K562 (cell line): ENCODE measurements around the gene ZMYND8. TPM values are rescaled to one million over a fixed set of nuclear protein-coding genes. Genes with fewer than 3 reads are reported as not detected.
A peak's percentile ranks its signal among the peaks of the same experiment; 100 is the strongest.

Source experiments
- ATAC-seq: fragments of 200-7000 bp; cut with Tn5 transposase; 3 replicates; pipeline ENCODE4 v1.9.1; 2020; ENCODE audit warnings: moderate library complexity
- BruUV-seq: library from RNA; stranded (reverse); fragments of 400-500 nt; replicated peaks from 2 replicates; lab custom pipeline; 2021; lab: Mats Ljungman, UMichigan
- CTCF ChIA-PET: fragments of 300-600 bp; formaldehyde crosslinking; extraction: SDS; loops from one replicate; lab custom pipeline; 2021; ENCODE audit warnings: low intra/inter-chr PET ratio; lab: Yijun Ruan, JAX
- POLR2A ChIA-PET: fragments of 300-600, 350-650 bp; sonication (Branson Sonifier 250); formaldehyde crosslinking; extraction: SDS; loops from one replicate; lab custom pipeline; 2021; ENCODE audit warnings: antibody characterized with exemption, inconsistent platforms; lab: Yijun Ruan, JAX
- DNase-seq, 4 experiments: peaks; one replicate each; pipeline versions ENCODE4 v3.0.0 to v3.0.0-alpha.2; 2011 to 2018; ENCODE audit warnings: low spot score in 3 of 4, mixed read lengths in 3 of 4; ENCODE audit errors: extremely low read depth in 1 of 4
- FAIRE-seq: peaks from 2 replicates; lab custom pipeline; 2011; peaks lifted over from hg19 to GRCh38; lab: Jason Lieb, UNC
- H2AFZ ChIP-seq: 2 replicates; pipeline ENCODE4 v1.6.0; 2011; ENCODE audit warnings: low read depth, low read length, control low read depth, inconsistent platforms
- H3K27ac ChIP-seq: fragments of 200-600 bp; 3 replicates; pipeline ENCODE4 v1.8.0; 2011; ENCODE audit warnings: low read depth, mild to moderate bottlenecking, control low read depth, inconsistent platforms, low read length, moderate library complexity, mixed read lengths; ENCODE audit errors: extremely low read depth
- H3K27me3 ChIP-seq, 2 experiments: fragments of 300-600 bp in 1 of 2; 2 replicates in 1 of 2; 3 replicates in 1 of 2; pipeline versions ENCODE4 v1.6.0 to v1.8.0; 2011; ENCODE audit warnings: inconsistent platforms in 2 of 2, low read length in 2 of 2, mild to moderate bottlenecking in 1 of 2, mixed read lengths in 1 of 2, moderate library complexity in 1 of 2; ENCODE audit not compliant: control insufficient read depth in 2 of 2, insufficient read depth in 2 of 2
- H3K36me3 ChIP-seq: fragments of 300-600 bp; 3 replicates; pipeline ENCODE4 v1.8.0; 2011; ENCODE audit warnings: mild to moderate bottlenecking, low read length, inconsistent platforms; ENCODE audit not compliant: control insufficient read depth, insufficient read depth
- H3K4me1 ChIP-seq, 2 experiments: fragments of 200-600 bp in 1 of 2; replicated peaks in 1 of 2; 2 replicates in 1 of 2; 3 replicates in 1 of 2; pipeline versions ENCODE4 v1.5.1 to v1.8.0; 2011; ENCODE audit warnings: inconsistent platforms in 2 of 2, low read length in 2 of 2, mild to moderate bottlenecking in 1 of 2, mixed read lengths in 1 of 2, moderate library complexity in 1 of 2; ENCODE audit not compliant: control insufficient read depth in 2 of 2, insufficient read depth in 2 of 2
- H3K4me2 ChIP-seq: 2 replicates; pipeline ENCODE4 v1.6.1; 2011; ENCODE audit warnings: low read length, control low read depth, inconsistent platforms, mixed read lengths; ENCODE audit not compliant: insufficient read depth
- H3K4me3 ChIP-seq: fragments of 200-600 bp; sonication (generic), shearing (Covaris generic); 2 replicates; pipeline ENCODE4 v1.5.1; 2016; ENCODE audit warnings: control low read depth, inconsistent platforms
- H3K79me2 ChIP-seq: fragments of 200-600 bp; 3 replicates; pipeline ENCODE4 v1.8.0; 2011; ENCODE audit warnings: low read length, inconsistent platforms; ENCODE audit not compliant: control insufficient read depth, insufficient read depth
- H3K9ac ChIP-seq, 2 experiments: 2 replicates each; pipeline versions ENCODE4 v1.6.0 to v1.6.1; 2011; ENCODE audit warnings: low read depth in 2 of 2, low read length in 2 of 2, control low read depth in 1 of 2, inconsistent platforms in 1 of 2, mild to moderate bottlenecking in 1 of 2, mixed read lengths in 1 of 2; ENCODE audit not compliant: insufficient read depth in 1 of 2
- H3K9me1 ChIP-seq: one replicate; pipeline ENCODE4 v1.6.0; 2011; ENCODE audit warnings: inconsistent platforms, mild to moderate bottlenecking, low read length, moderate library complexity; ENCODE audit not compliant: control insufficient read depth, insufficient read depth
- H3K9me3 ChIP-seq: replicated peaks from 2 replicates; pipeline ENCODE4 v1.5.1; 2011; ENCODE audit warnings: low read depth, low read length, inconsistent platforms; ENCODE audit not compliant: control insufficient read depth, insufficient read depth
- H4K20me1 ChIP-seq: replicated peaks from 2 replicates; pipeline ENCODE4 v1.6.1; 2011; ENCODE audit warnings: low read length, inconsistent platforms, mixed read lengths; ENCODE audit not compliant: control insufficient read depth, insufficient read depth
- BDP1 ChIP-seq: IDR thresholded peaks from 3 replicates; pipeline ENCODE4 v1.6.1; 2011; ENCODE audit not compliant: insufficient read length, insufficient read depth
- CREM ChIP-seq: IDR thresholded peaks from 2 replicates; pipeline ENCODE4 v1.6.1; 2014; ENCODE audit warnings: antibody characterized with exemption, low read depth
- EWSR1 ChIP-seq: fragments of 450-650 bp; IDR thresholded peaks from 2 replicates; pipeline ENCODE4 v1.6.1; 2018; ENCODE audit warnings: borderline replicate concordance, mild to moderate bottlenecking, low read depth, moderate library complexity; ENCODE audit not compliant: partially characterized antibody
- NELFE ChIP-seq: IDR thresholded peaks from 2 replicates; pipeline ENCODE4 v1.6.1; 2011; ENCODE audit warnings: mild to moderate bottlenecking; ENCODE audit not compliant: insufficient read depth, insufficient read length
- NONO ChIP-seq, 2 experiments: fragments of 200-400 bp in 1 of 2; fragments of 450-650 bp in 1 of 2; formaldehyde crosslinking in 1 of 2; IDR thresholded peaks; 2 replicates each; pipeline ENCODE4 v1.6.1; 2017; ENCODE audit warnings: low read depth in 2 of 2, mild to moderate bottlenecking in 2 of 2, moderate library complexity in 2 of 2, low read length in 1 of 2
- PURB ChIP-seq: sonication (generic); formaldehyde crosslinking; IDR thresholded peaks from 2 replicates; pipeline ENCODE4 v1.9.0; 2021; ENCODE audit warnings: low read depth, mild to moderate bottlenecking, missing genetic modification reagents
- THRB ChIP-seq: fragments of 450-650 bp; formaldehyde crosslinking; conservative IDR thresholded peaks from 2 replicates; pipeline ENCODE4 v1.4.0; 2022; ENCODE audit warnings: mild to moderate bottlenecking, missing genetic modification characterization
- ZBTB11 ChIP-seq, 3 experiments: fragments of 200-800 bp in 1 of 3; fragments of 250-450 bp in 1 of 3; fragments of 450-650 bp in 1 of 3; sonication (Bioruptor Pico) in 1 of 3; sonication (Bioruptor generic) in 1 of 3; formaldehyde crosslinking in 1 of 3; IDR thresholded peaks; 2 replicates each; pipeline versions ENCODE4 v1.6.1 to v1.8.0; 2016 to 2022; ENCODE audit warnings: mild to moderate bottlenecking in 2 of 3, missing genetic modification characterization in 2 of 3, missing compliant biosample characterization in 1 of 3, moderate library complexity in 1 of 3
- ZNF253 ChIP-seq: fragments of 250-450 bp; sonication (Bioruptor Pico); conservative IDR thresholded peaks from 2 replicates; pipeline ENCODE4 v1.6.1; 2021; ENCODE audit warnings: mild to moderate bottlenecking
- ZSCAN29 ChIP-seq: fragments of 450-650 bp; IDR thresholded peaks from 2 replicates; pipeline ENCODE4 v1.6.1; 2017
- WGBS: fragments of 100-300 bp; shearing (Covaris generic); methylation state at CpG from one replicate; pipeline ENCODE4 v1.1.6; 2016; ENCODE audit warnings: low coverage, mixed read lengths; ENCODE audit not compliant: insufficient coverage; ENCODE audit errors: missing lambda C conversion rate; 5-methylcytosine and 5-hydroxymethylcytosine counted together
- in situ Hi-C: fragments of 300-500 bp; cut with MboI; formaldehyde crosslinking; loops from 4 replicates; pipeline ENCODE4 v1.15.0; 2018; ENCODE audit warnings: inconsistent platforms, mixed read lengths
- intact Hi-C: fragments of 100-400 bp; cut with micrococcal nuclease; formaldehyde crosslinking; loops from 2 replicates; pipeline ENCODE4 v1.14.2; 2022
- polyA plus RNA-seq, 8 experiments: library from polyadenylated mRNA; depleted of rRNA in 4 of 8; stranded (reverse) in 5 of 8; unstranded in 3 of 8; fragments of >200 nt; fragmentation: Nextera tagmentation in 2 of 8; fragmentation: Illumina TruSeq in 1 of 8; extraction: Ambion mirVana in 2 of 8; extraction: Trizol in 1 of 8; gene quantifications; 2 replicates each; pipeline versions ENCODE4 v1.2.1 to v1.2.3, GENCODE V29; 2011 to 2014; ENCODE audit warnings: inconsistent platforms in 1 of 8, missing spikeins in 1 of 8
- total RNA-seq, 7 experiments: library from RNA; depleted of rRNA in 6 of 7; stranded (reverse); fragments of >200 nt in 6 of 7; fragmentation: Illumina TruSeq in 2 of 7; extraction: Trizol in 2 of 7; gene quantifications; 2 replicates each; pipeline versions ENCODE4 v1.2.1 to v1.2.3, GENCODE V29; 2011 to 2021; ENCODE audit warnings: low replicate concordance in 1 of 7

The ZMYND8 gene
- total and polyA plus RNA-seq, 9 of the 15 experiments (the other 6 are each of a cell fraction or from before 2014, with no cell fraction given), result 31.8 to 148 (median 71.9) TPM

GRCh38 chr20:47174456-47175243, 181.8 kb downstream of the ZMYND8 start:
- in situ Hi-C loops (no loop called here), intact Hi-C loops (no loop called here)
- peak in 1 of 3 experiments; percentile 44; a peak in 1 of 6 replicates for TF ChIP-seq ZBTB11 (CRISPR knock-in tag; IDR thresholded peaks at IDR 0.05)
- TF ChIP-seq EWSR1, result peak; percentile 10
- no peak for TF ChIP-seq THRB (CRISPR knock-in tag)
- no peak for TF ChIP-seq ZSCAN29
- no peak for TF ChIP-seq BDP1
- no peak for TF ChIP-seq NELFE
- TF ChIP-seq ZNF253 (CRISPR knock-in tag), result no peak
- no peak for TF ChIP-seq CREM
- no peak for TF ChIP-seq NONO (IDR thresholded peaks at IDR 0.05; ENCODE audit: low read depth in 2 of 2, low read length in 1 of 2)
- TF ChIP-seq PURB (CRISPR knock-in tag), result no peak
- no peaks in the 10 kb centered on the region for H3K79me2 ChIP-seq
- H3K4me2 ChIP-seq, result no peak overlapping the region
- no peak overlapping the region for H3K27ac ChIP-seq
- peaks cover 34 to 49% of the 10 kb centered on the region in 2 experiments; a peak in 4 of 5 replicates for H3K27me3 ChIP-seq
- H3K9ac ChIP-seq, result peak overlapping the region in 1 of 2 experiments; percentile 50; a peak in 1 of 4 replicates
- H3K9me1 ChIP-seq, result no peaks in the 10 kb centered on the region
- 6% methylated on average over 19 of the region's 21 CpGs for WGBS
- CTCF ChIA-PET, result no interaction called here
- DNase-seq (no peak), ATAC-seq (no peak; the same call in 1 of the 3 replicates), FAIRE-seq (no peak)
- no peaks in the 10 kb centered on the region for H3K36me3 ChIP-seq
- H3K4me1 ChIP-seq, result peaks cover 0 to 9% of the 10 kb centered on the region in 2 experiments; a peak in 1 of 5 replicates
- BruUV-seq, result no TSS peak
- 0 out of 2 replicates have a peak overlapping the region, but pooled peaks have one; percentile 16 for H2AFZ ChIP-seq
- POLR2A ChIA-PET, result interaction anchor here (0.7 to 1.3 kb wide), 2 partner anchors 13 to 21 kb away, joined by 3 read pairs; no protein-coding TSS in a partner anchor
- no peaks in the 10 kb centered on the region for H3K9me3 ChIP-seq
- no peaks in the 10 kb centered on the region for H4K20me1 ChIP-seq
- no peak overlapping the region for H3K4me3 ChIP-seq
